ENCODE results near the gene LRP2.

- TF ChIP-seq RCOR1 (IDR thresholded peaks at IDR 0.05; ENCODE audit: low read length) (no peak), RAD21 (IDR thresholded peaks at IDR 0.05; ENCODE audit: low read length) (no peak), EP300 (IDR thresholded peaks at IDR 0.05; ENCODE audit: borderline replicate concordance in 1 of 2, low read depth in 1 of 2, low read length in 1 of 2) (no peak), SMC3 (IDR thresholded peaks at IDR 0.05; ENCODE audit: low read depth, low read length) (no peak), TEAD4 (IDR thresholded peaks at IDR 0.05; ENCODE audit: borderline replicate concordance, insufficient read depth) (no peak)
- TF ChIP-seq, protein P1, sequence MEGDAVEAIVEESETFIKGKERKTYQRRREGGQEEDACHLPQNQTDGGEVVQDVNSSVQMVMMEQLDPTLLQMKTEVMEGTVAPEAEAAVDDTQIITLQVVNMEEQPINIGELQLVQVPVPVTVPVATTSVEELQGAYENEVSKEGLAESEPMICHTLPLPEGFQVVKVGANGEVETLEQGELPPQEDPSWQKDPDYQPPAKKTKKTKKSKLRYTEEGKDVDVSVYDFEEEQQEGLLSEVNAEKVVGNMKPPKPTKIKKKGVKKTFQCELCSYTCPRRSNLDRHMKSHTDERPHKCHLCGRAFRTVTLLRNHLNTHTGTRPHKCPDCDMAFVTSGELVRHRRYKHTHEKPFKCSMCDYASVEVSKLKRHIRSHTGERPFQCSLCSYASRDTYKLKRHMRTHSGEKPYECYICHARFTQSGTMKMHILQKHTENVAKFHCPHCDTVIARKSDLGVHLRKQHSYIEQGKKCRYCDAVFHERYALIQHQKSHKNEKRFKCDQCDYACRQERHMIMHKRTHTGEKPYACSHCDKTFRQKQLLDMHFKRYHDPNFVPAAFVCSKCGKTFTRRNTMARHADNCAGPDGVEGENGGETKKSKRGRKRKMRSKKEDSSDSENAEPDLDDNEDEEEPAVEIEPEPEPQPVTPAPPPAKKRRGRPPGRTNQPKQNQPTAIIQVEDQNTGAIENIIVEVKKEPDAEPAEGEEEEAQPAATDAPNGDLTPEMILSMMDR (IDR thresholded peaks at IDR 0.05): no peak
- TF ChIP-seq, protein P2, sequence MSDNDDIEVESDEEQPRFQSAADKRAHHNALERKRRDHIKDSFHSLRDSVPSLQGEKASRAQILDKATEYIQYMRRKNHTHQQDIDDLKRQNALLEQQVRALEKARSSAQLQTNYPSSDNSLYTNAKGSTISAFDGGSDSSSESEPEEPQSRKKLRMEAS (IDR thresholded peaks at IDR 0.05; ENCODE audit: low read depth): no peak
These were observed 70.8 kb downstream of the LRP2 start for GRCh38 chr2:169291517-169291916.
